H1 (cell line): Measurements from ENCODE around the gene LUZP1. TPM values are rescaled to one million over a fixed set of nuclear protein-coding genes. Genes with fewer than 3 reads are reported as not detected.

Source experiments
- CTCF ChIA-PET: fragments of 300-600 bp; sonication (Branson Sonifier 250); formaldehyde crosslinking; loops from one replicate; lab custom pipeline; 2021; ENCODE audit not compliant: partially characterized antibody; lab: Charles Lee
- POLR2A ChIA-PET: fragments of 300-600 bp; sonication (Branson Sonifier 250); formaldehyde crosslinking; loops from one replicate; lab custom pipeline; 2021; ENCODE audit warnings: inconsistent platforms; ENCODE audit not compliant: partially characterized antibody; lab: Charles Lee
- DNase-seq, 2 experiments: peaks; one replicate each; pipeline versions ENCODE4 v3.0.0 to v3.0.0-alpha.2; 2010 to 2022; ENCODE audit warnings: low spot score in 2 of 2, low read depth in 1 of 2, mixed read lengths in 1 of 2
- FAIRE-seq: peaks from 2 replicates; lab custom pipeline; 2011; peaks lifted over from hg19 to GRCh38; lab: Jason Lieb, UNC
- H2AFZ ChIP-seq: 2 replicates; pipeline ENCODE4 v1.8.1; 2012; ENCODE audit warnings: low read length, inconsistent platforms
- H2AK5ac ChIP-seq: 2 replicates; pipeline ENCODE4 v1.6.1; 2013; ENCODE audit warnings: low read depth, low read length
- H2BK120ac ChIP-seq: replicated peaks from 2 replicates; pipeline ENCODE3; 2013; ENCODE audit warnings: low read depth, low read length, inconsistent platforms
- H2BK12ac ChIP-seq: 2 replicates; pipeline ENCODE4 v1.6.1; 2013; ENCODE audit warnings: low read depth, low read length
- H2BK15ac ChIP-seq: 2 replicates; pipeline ENCODE4 v1.6.1; 2013; ENCODE audit warnings: low read length
- H2BK20ac ChIP-seq: 2 replicates; pipeline ENCODE4 v1.6.1; 2013; ENCODE audit warnings: low read length
- H2BK5ac ChIP-seq: 2 replicates; pipeline ENCODE4 v1.6.1; 2013; ENCODE audit warnings: low read depth, low read length
- H3K14ac ChIP-seq: 2 replicates; pipeline ENCODE4 v1.6.1; 2013; ENCODE audit warnings: inconsistent platforms; ENCODE audit not compliant: insufficient read length
- H3K18ac ChIP-seq: 2 replicates; pipeline ENCODE4 v1.6.1; 2013; ENCODE audit warnings: low read length; ENCODE audit errors: extremely low read depth
- H3K23ac ChIP-seq: 2 replicates; pipeline ENCODE4 v1.6.1; 2013; ENCODE audit warnings: inconsistent platforms; ENCODE audit not compliant: insufficient read length
- H3K23me2 ChIP-seq: 2 replicates; pipeline ENCODE4 v1.6.1; 2013; ENCODE audit warnings: low read depth, low read length
- H3K27ac ChIP-seq: 2 replicates; pipeline ENCODE4 v1.6.1; 2011; ENCODE audit warnings: low read depth, low read length, inconsistent platforms
- H3K27me3 ChIP-seq, 4 experiments: replicated peaks in 1 of 4; 1 replicate in 1 of 4; 2 replicates in 3 of 4; pipeline versions ENCODE4 v1.6.1 to v1.8.1; 2011 to 2013; ENCODE audit warnings: low read length in 3 of 4, mild to moderate bottlenecking in 3 of 4, inconsistent platforms in 2 of 4, mixed read lengths in 2 of 4, moderate library complexity in 1 of 4; ENCODE audit not compliant: control insufficient read depth in 3 of 4, insufficient read depth in 3 of 4; ENCODE audit errors: extremely low read depth in 1 of 4
- H3K36me3 ChIP-seq, 4 experiments: 2 replicates each; pipeline versions ENCODE4 v1.6.1 to v1.8.1; 2011 to 2013; ENCODE audit warnings: mild to moderate bottlenecking in 4 of 4, low read length in 3 of 4, moderate library complexity in 2 of 4, control low read depth in 1 of 4, inconsistent platforms in 1 of 4; ENCODE audit not compliant: insufficient read depth in 4 of 4, control insufficient read depth in 2 of 4
- H3K4ac ChIP-seq: replicated peaks from 2 replicates; pipeline ENCODE3; 2013; ENCODE audit warnings: low read length, low read depth, mixed read lengths, inconsistent platforms; ENCODE audit not compliant: insufficient read length
- H3K4me1 ChIP-seq, 4 experiments: replicated peaks in 1 of 4; 1 replicate in 1 of 4; 2 replicates in 3 of 4; pipeline versions ENCODE4 v1.6.1 to v1.8.1; 2011 to 2013; ENCODE audit warnings: low read length in 3 of 4, inconsistent platforms in 2 of 4, mixed read lengths in 1 of 4; ENCODE audit not compliant: insufficient read depth in 4 of 4, control insufficient read depth in 3 of 4
- H3K4me2 ChIP-seq, 2 experiments: 2 replicates each; pipeline versions ENCODE4 v1.6.1 to v1.8.1; 2011 to 2013; ENCODE audit warnings: low read depth in 2 of 2, low read length in 2 of 2, control low read depth in 1 of 2, inconsistent platforms in 1 of 2, mild to moderate bottlenecking in 1 of 2; ENCODE audit not compliant: insufficient read depth in 1 of 2
- H3K4me3 ChIP-seq, 4 experiments: fragments of 200-600, 300-600 bp in 1 of 4; sonication (generic), shearing (Covaris generic), sonication (Bioruptor Twin) in 1 of 4; 2 replicates each; pipeline versions ENCODE4 v1.5.1 to v1.8.1; 2011 to 2016; ENCODE audit warnings: low read length in 4 of 4, low read depth in 3 of 4, control low read depth in 2 of 4, inconsistent platforms in 2 of 4, mild to moderate bottlenecking in 2 of 4, mixed read lengths in 1 of 4, moderate library complexity in 1 of 4; ENCODE audit not compliant: insufficient read depth in 2 of 4; ENCODE audit errors: extremely low read depth in 1 of 4
- H3K56ac ChIP-seq: replicated peaks from 2 replicates; pipeline ENCODE3; 2013; ENCODE audit warnings: low read depth, mild to moderate bottlenecking, mixed read lengths, low read length, inconsistent platforms; ENCODE audit not compliant: insufficient read length
- H3K79me1 ChIP-seq: 2 replicates; pipeline ENCODE4 v1.6.1; 2013; ENCODE audit warnings: low read depth, low read length, control low read depth
- H3K79me2 ChIP-seq, 2 experiments: 2 replicates each; pipeline versions ENCODE4 v1.6.1 to v1.8.1; 2012 to 2013; ENCODE audit warnings: low read length in 2 of 2, mild to moderate bottlenecking in 2 of 2, inconsistent platforms in 1 of 2; ENCODE audit not compliant: insufficient read depth in 2 of 2, control insufficient read depth in 1 of 2
- H3K9ac ChIP-seq, 4 experiments: replicated peaks in 1 of 4; 1 replicate in 1 of 4; 2 replicates in 3 of 4; pipeline versions ENCODE4 v1.6.1 to v1.8.1; 2011 to 2013; ENCODE audit warnings: low read depth in 3 of 4, low read length in 3 of 4, control low read depth in 2 of 4, mild to moderate bottlenecking in 2 of 4, moderate library complexity in 2 of 4, inconsistent platforms in 1 of 4; ENCODE audit errors: extremely low read depth in 1 of 4
- H3K9me3 ChIP-seq, 2 experiments: 2 replicates each; pipeline versions ENCODE4 v1.6.1 to v1.8.1; 2012 to 2013; ENCODE audit warnings: mild to moderate bottlenecking in 2 of 2, moderate library complexity in 2 of 2, control low read depth in 1 of 2, inconsistent platforms in 1 of 2, low read depth in 1 of 2, low read length in 1 of 2, mixed read lengths in 1 of 2; ENCODE audit not compliant: insufficient read depth in 2 of 2
- H4K20me1 ChIP-seq, 2 experiments: replicated peaks in 1 of 2; 2 replicates each; pipeline versions ENCODE3 to v1.8.1; 2011 to 2013; ENCODE audit warnings: inconsistent platforms in 2 of 2, low read length in 2 of 2, mild to moderate bottlenecking in 1 of 2; ENCODE audit not compliant: insufficient read depth in 2 of 2, control insufficient read depth in 1 of 2
- H4K5ac ChIP-seq: 2 replicates; pipeline ENCODE4 v1.6.1; 2013; ENCODE audit warnings: low read length, low read depth, mixed read lengths, inconsistent platforms; ENCODE audit not compliant: insufficient read length
- H4K8ac ChIP-seq: 2 replicates; pipeline ENCODE4 v1.8.0; 2013; ENCODE audit warnings: mild to moderate bottlenecking, moderate library complexity, low read length, inconsistent platforms; ENCODE audit not compliant: insufficient read depth; ENCODE audit errors: extremely low read depth
- H4K91ac ChIP-seq: replicated peaks from 2 replicates; pipeline ENCODE3; 2013; ENCODE audit warnings: low read length, mixed read lengths, inconsistent platforms; ENCODE audit not compliant: insufficient read length
- RNF2 ChIP-seq: fragments of 200-900, 300-1000 bp; sonication (generic); IDR thresholded peaks from 2 replicates; pipeline ENCODE4 v1.7.1; 2016; ENCODE audit warnings: borderline replicate concordance, low read depth, mild to moderate bottlenecking, antibody characterized with exemption, low read length; ENCODE audit not compliant: poor library complexity, severe bottlenecking; ENCODE audit errors: missing control alignments
- ZNF274 ChIP-seq: IDR thresholded peaks from 2 replicates; pipeline ENCODE4 v1.7.0; 2012; ENCODE audit warnings: low read length, borderline replicate concordance; ENCODE audit errors: extremely low read depth
- WGBS, 2 experiments: shearing (Covaris generic) in 1 of 2; methylation state at CpG; one replicate each; pipeline versions ENCODE4 v1.1.6 to v1.1.7; 2013 to 2015; ENCODE audit warnings: low lambda C conversion rate in 2 of 2, mixed read lengths in 2 of 2, inconsistent platforms in 1 of 2, low coverage in 1 of 2, missing lambda C conversion rate in 1 of 2; ENCODE audit not compliant: insufficient replicate concordance in 2 of 2, insufficient coverage in 1 of 2, insufficient read length in 1 of 2; ENCODE audit errors: extremely low coverage in 1 of 2, missing lambda C conversion rate in 1 of 2; 5-methylcytosine and 5-hydroxymethylcytosine counted together
- polyA plus RNA-seq, 7 experiments: library from polyadenylated mRNA; depleted of rRNA in 3 of 7; stranded (reverse) in 5 of 7; unstranded in 2 of 7; fragments of >200 nt in 5 of 7; fragments of 200-250 nt in 2 of 7; gene quantifications; 1 replicate in 5 of 7; 2 replicates in 1 of 7; 4 replicates in 1 of 7; pipeline versions ENCODE4 v1.2.1 to v1.2.3, GENCODE V29; 2011 to 2013; ENCODE audit warnings: missing spikeins in 2 of 7, mixed read lengths in 2 of 7
- total RNA-seq: library from RNA; stranded (reverse); fragmentation: NEBNext Ultra II Directional; extraction: Animal tissue kit (Norgen Biotek cat#: 25700); gene quantifications from 2 replicates; pipeline ENCODE4 v1.2.1, GENCODE V29; 2021

The LUZP1 gene
- total and polyA plus RNA-seq, 2 of the 8 experiments (the other 6 are each of a cell fraction or from before 2014, with no cell fraction given) = 14.0 to 60.5 TPM

DNA sequence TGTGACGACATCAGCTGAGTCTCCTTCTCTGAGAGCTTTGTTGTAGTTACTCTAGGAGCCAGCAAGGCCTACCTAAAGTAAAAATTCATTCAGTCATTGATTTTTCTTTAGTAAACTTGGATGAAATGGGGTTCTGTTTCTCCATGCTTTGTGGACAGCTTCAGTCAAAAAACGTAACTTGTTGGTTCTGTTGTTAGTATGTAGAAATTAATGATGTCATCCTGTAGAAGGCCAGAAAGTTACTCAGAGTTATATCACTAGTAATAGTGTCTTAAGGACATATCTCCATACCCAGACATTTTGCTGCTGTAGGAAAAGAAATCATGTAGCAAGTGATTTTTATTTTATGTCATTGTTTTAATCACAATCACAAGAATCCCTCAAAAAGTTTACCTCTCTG, 106.4 kb downstream of the LUZP1 start:
- no peak overlapping the region for H2AK5ac ChIP-seq
- H3K4me3 ChIP-seq = no peak overlapping the region
- no peak overlapping the region for H2AFZ ChIP-seq
- H4K91ac ChIP-seq = no peak overlapping the region
- H3K4ac ChIP-seq = no peak overlapping the region
- no peak overlapping the region for H4K5ac ChIP-seq
- H2BK120ac ChIP-seq = no peak overlapping the region
- no peak overlapping the region for H3K9ac ChIP-seq
- no peak overlapping the region for H3K27ac ChIP-seq
- TF ChIP-seq ZNF274 = no peak
- no peak for TF ChIP-seq RNF2
- no peak overlapping the region for H4K8ac ChIP-seq
- H3K79me1 ChIP-seq = peaks cover 4% of the 10 kb centered on the region
- H3K23ac ChIP-seq = no peak overlapping the region
- no peaks in the 10 kb centered on the region for H3K23me2 ChIP-seq
- H3K18ac ChIP-seq = no peak overlapping the region
- no peaks in the 10 kb centered on the region for H3K9me3 ChIP-seq
- H3K27me3 ChIP-seq = no peaks in the 10 kb centered on the region
- no peak overlapping the region for H2BK15ac ChIP-seq
- ChIA-PET CTCF (interaction anchor here (0.6 to 0.9 kb wide), 2 partner anchors 10 to 18 kb away, joined by 3 read pairs; no protein-coding TSS in a partner anchor), POLR2A (interaction anchor here (0.9 to 1.4 kb wide), 3 partner anchors 12 to 77 kb away, joined by 3 to 4 read pairs (median 4); no protein-coding TSS in a partner anchor)
- DNase-seq = no peak
- H3K4me1 ChIP-seq = no peaks in the 10 kb centered on the region
- no peak overlapping the region for H2BK5ac ChIP-seq
- no peak overlapping the region for H3K4me2 ChIP-seq
- WGBS, 2 experiments = 89% methylated on average over 2 of the region's 2 CpGs; no CpG with 5 or more reads in 1 of the 2 experiments
- H4K20me1 ChIP-seq = peaks cover 7 to 9% of the 10 kb centered on the region in 2 experiments
- H3K79me2 ChIP-seq = peaks cover 0 to 26% of the 10 kb centered on the region in 2 experiments; a peak in 2 of 4 replicates
- H2BK12ac ChIP-seq = no peak overlapping the region
- no peak for FAIRE-seq
- no peak overlapping the region for H2BK20ac ChIP-seq
- no peak overlapping the region for H3K14ac ChIP-seq
- peaks cover 32 to 87% (median 69%) of the 10 kb centered on the region in 4 experiments for H3K36me3 ChIP-seq
- H3K56ac ChIP-seq = no peak overlapping the region
